Stimulated activated CD4-positive, alpha-beta T cell treated with anti-CD3 and anti-CD28 coated beads, Interleukin-2, amount 100 ng/mL, for 24 hours (primary cell): ENCODE results near the gene CD2.

Source experiments
- DNase-seq, 2 donors: peaks; one replicate each; pipeline ENCODE4 v3.0.0-alpha.2; 2020

CD2 gene

GRCh38 chr1:116785006-116785405, 30.8 kb downstream of the CD2 start:
- no peak for DNase-seq

GRCh38 chr1:116786049-116786448, 31.8 kb downstream of the CD2 start:
- no peak for DNase-seq

GRCh38 chr1:116791727-116792126, 37.5 kb downstream of the CD2 start:
- DNase-seq = no peak

GRCh38 chr1:116793357-116793935, 39.2 kb downstream of the CD2 start:
- no peak for DNase-seq

GRCh38 chr1:116794371-116794770, 40.1 kb downstream of the CD2 start:
- DNase-seq = no peak

- no peak for DNase-seq
Observed at GRCh38 chr1:116794804-116795481, 40.7 kb downstream of the CD2 start.

GRCh38 chr1:116795482-116795829, 41.2 kb downstream of the CD2 start:
- DNase-seq = no peak

- no peak for DNase-seq
Observed at GRCh38 chr1:116804736-116805135, 50.5 kb downstream of the CD2 start.

GRCh38 chr1:116805398-116805797, 51.2 kb downstream of the CD2 start:
- no peak for DNase-seq

GRCh38 chr1:116806245-116806644, 52.0 kb downstream of the CD2 start:
- peak; percentile 79 to 81 for DNase-seq

GRCh38 chr1:116806671-116807070, 52.4 kb downstream of the CD2 start:
- DNase-seq = no peak

GRCh38 chr1:116807394-116808199, 53.4 kb downstream of the CD2 start:
- no peak for DNase-seq

GRCh38 chr1:116808200-116808847, 54.1 kb downstream of the CD2 start:
- DNase-seq = no peak

GRCh38 chr1:116808848-116809508, 54.7 kb downstream of the CD2 start:
- DNase-seq = no peak

- DNase-seq = no peak
Observed at GRCh38 chr1:116811321-116811720, 57.1 kb downstream of the CD2 start.

- DNase-seq = no peak
Observed at GRCh38 chr1:116814926-116815723, 60.9 kb downstream of the CD2 start.

GRCh38 chr1:116817582-116818064, 63.4 kb downstream of the CD2 start:
- peak; percentile 84 to 85 for DNase-seq
